GM21423 (cell line): ENCODE data around the gene CEP128.

Experiments
- ATAC-seq: cut with Tn5 transposase; IDR thresholded peaks from one replicate; pipeline ENCODE4 v1.9.1; 2021; ENCODE audit warnings: mild to moderate bottlenecking, moderate library complexity; ENCODE audit not compliant: unreplicated experiment

Gene CEP128

DNA sequence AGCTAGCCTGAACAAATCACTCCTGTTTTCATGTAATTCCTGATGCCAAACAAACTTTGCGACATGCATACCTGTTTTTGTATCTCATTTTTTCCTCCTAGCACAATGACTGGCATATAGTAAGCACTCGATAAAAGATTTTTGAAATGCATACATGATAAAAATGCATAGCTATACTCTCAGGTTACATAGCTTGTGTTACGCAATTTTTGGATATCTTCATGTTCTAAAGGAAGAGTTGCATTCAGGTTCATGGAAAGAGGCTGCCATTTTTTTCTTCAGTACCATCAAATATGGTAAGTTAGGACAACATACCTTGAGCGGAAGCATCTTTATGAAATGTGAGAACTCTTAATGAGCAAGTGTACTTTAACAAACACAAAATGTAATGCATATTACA lies 445.4 kb downstream of the CEP128 start:
- no peak for ATAC-seq

DNA sequence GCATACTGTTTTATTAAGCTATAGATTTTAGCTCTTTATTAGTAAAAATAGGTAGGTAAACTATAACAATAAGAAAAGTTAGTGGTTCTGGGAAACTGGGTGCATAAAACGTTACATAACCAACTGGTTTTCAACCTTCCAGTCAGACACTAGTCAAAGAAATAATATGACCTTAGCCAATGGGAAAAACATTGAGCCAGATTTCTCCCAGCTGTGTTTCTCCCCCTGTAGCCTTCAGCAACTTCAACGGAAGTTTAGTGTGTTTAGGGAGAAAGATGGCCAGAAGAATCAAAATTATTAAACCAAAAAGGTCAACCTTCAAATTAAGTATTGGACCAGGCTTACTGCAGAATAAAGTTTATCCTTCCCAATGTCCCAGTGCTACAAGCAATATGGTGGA lies 446.8 kb downstream of the CEP128 start:
- no peak for ATAC-seq

DNA sequence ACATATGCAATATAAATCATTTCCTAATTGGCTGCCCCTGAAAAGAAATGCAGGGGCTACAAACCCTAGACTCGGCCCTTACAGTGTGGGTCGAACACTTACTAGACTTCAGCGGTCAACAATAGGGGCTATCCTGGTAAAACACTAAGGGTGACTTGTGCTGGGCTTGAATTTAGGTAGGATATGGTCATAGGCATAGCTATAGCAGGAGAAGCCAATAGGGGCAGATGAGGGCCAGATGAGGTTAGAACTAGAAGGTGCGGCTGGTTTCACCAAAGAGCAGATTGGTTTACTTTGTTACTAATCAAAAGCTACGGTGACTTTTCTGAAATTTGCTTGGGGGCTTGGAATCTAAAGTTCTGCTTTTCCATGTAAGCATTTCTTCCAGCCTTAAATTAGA lies 447.9 kb downstream of the CEP128 start:
- ATAC-seq: no peak

DNA sequence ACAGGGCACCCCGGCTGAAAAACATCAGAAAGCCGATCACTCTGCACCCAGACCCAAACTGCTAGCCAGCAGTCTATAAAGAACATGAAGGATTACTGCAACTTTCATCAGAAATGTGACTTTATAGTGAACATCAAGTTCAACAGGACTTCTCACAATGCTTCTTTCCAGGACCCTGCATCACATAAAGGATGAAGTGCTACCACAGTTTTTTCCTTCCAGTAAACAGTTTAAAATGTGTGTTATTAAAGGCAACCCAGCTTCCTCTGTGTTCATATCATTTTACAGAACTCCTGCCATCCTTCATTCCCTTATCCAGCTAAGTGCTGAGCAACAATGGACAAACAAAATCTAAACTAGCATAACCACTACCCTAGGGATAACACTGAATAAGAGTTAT lies 449.9 kb downstream of the CEP128 start:
- no peak for ATAC-seq

DNA sequence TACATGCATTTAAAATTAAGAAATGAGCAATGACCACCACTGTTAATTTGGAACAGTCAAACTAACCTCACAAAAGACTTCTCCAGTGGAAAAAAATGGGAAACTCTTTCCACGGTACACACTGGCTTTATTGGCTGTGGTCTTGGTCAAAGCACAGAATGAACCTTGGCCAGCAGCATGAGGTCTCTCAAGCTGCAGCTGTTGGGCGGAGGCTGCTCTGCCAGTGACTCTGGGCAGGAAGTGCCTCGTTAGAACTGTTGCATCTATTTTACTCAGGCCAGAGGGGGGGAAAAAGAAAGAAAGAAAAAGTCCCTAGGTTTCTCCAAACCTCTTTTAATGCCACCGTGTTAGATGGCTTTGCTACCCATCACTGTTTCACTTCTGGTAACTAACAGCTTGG lies 450.4 kb downstream of the CEP128 start:
- peak; percentile 75 for ATAC-seq

DNA sequence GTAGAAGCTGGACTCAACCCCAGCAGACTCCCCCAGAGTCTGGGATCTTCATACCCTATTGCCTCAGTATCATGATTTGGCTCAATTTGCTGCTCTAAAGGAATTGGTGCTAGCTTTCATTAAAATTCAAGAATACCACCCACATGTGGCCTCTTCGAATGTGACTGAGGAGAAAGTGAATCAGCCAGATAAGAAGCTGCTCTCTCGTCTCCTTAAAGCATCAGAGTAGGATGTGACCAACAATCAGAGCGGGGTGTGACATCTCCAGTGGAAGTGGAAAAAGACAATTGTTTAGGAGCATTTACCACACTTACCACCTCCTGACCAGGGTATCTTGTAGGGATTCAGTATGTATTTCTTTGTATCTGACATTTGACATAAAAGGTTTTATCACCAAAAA lies 452.0 kb downstream of the CEP128 start:
- ATAC-seq: no peak

DNA sequence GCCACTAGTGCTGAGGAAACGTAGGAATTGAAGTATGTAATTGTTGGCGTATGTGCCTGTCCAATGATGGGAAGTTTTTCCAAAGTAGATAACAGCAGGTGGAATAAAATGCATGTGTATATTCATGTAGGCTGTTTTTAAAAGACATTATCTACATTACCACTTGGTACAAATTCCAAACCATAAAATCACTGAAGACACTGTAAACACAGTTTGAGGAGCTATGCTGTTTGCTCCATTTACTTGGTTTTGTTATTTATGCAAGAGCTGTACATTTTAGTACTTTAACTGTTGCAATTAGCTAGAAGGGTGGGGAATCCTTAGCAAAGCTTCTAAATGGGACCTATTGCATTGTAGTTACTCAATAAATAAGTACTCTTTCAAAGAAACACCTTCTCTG lies 455.8 kb downstream of the CEP128 start:
- ATAC-seq: no peak

DNA sequence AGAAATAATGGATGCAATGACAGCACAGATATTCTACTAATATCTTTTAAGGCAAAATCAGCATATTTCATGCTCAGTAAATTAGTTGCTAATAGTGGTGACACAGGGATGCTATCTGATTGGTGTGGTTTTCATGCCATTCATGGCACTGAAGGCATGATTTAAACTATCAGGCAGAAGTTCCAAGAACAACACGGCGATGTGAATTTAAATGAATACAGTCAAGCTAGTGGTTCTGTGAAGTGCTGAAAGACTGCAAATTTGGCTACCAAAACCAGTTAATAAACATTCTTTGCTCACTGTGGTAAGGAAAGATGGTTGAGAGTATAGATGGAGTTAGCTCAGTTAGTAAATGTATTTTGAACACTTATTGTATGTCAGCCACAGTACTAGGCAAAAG lies 458.2 kb downstream of the CEP128 start:
- no peak for ATAC-seq

DNA sequence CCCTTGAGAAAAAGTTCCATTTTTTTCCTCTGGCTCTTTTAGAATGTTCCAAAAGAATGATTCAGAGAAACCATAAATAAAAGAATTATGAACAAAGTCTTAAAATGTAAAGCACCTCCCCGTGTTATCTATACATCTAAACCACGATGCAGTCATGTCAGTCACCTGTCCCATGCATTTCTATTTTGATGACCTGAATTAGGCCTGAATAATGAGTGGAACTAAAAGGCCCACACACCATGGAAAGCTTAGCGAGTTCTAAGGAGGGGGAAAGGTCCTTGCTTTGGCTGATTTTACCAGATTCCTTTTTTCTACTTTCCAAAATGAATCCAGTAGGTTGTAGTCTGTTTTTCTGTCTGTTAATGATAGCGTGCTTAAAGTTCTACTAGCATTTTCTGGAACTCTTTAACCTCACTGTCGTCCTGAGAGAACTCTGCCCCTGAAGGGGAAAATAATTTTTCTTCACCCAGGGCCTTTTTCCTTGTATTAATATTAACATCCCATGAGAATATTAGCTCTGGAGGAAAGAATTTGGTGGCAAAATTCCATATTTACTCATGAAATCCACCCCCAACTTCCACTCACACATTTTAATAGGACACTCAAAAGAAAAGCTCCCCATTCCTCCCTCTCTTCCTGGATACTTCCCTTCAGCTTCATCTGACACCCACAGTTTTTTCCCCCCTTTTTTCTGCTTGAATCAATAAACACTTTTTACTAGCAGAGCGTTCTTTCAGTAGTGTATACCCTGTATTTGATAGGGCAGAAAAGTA lies 464.0 kb downstream of the CEP128 start:
- ATAC-seq: no peak

DNA sequence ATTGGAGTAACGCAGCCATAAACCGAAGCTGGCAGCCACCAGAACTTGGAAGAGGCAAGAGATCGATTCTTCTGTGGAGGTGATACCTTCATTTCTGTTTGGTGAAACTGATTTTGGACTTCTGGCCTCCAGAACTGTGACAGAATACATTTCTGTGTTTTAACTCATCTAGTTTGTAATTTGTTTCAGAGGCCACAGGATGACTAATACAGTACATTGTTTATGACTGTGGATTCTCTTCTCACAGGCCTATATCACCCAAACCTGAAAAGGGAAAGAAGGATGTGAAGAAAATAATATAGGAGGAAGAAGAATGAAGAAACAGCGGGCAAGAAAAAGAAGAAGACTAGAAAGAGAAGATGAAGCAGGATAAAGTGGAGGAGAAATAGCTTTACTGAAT lies 466.5 kb downstream of the CEP128 start:
- no peak for ATAC-seq

DNA sequence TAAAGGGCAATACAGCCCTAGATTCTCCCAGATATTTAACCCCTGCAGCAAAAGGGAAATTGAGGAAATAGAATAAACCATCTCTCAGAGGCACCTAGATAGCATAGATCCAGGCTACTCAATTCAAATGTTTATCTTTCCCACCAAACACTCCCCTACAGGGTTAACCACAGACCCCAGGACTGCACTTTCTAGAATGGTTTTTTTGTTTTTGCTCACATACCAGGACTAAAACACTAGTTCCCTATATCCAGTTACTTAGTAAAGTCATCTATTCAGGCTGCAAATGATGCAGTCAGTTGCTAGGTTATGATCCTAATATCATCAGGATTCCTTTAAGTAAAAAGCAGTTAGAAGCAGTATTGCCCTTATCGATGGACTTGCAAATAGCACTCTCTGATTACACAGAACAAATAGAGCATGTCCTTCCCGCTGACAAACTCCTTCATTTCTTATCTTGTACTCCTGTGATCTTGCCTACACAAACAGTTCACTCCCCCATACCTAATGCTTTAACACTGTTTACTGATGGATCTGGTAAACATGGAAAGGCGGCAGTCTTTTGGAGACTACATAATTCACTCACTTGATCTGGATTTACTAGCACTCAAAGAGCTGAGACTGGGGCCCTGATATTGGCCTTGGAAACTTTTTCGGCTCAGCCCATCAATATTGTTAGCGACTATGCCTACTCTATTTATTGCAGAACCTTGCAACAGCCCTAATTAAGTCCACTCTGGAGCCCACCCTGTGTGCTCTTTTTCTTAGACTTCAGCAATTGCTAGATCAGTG lies 473.0 kb downstream of the CEP128 start:
- ATAC-seq: no peak

DNA sequence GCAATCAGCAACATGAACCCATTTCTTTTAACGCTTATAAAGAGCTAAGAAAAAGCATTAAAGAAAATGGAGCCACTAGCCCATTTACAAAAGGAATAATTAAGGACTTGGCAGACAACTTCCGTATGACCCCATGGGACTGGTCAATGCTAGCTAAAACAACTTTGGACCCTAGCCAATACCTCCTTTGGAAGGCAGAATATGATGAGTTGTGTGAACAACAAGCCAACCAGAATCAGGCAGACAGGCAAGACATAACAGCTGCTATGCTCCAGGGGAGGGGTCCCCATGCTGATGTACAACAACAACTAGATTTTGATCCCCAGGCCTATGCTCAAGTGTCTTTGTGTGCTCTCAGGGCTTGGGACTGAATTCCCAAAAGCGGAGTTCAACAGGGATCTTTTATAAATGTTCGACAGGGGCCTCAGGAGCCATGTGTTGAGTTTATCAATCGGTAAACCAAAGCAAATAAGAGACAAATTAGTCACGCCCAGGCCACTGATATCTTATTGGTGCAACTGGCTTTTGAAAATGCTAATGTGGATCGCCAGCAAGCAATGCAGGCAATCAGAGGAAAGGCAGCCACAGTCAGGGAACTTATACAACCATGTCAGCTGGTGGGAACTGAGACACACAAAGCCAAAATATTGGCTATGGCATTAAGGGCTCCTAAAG lies 475.9 kb downstream of the CEP128 start:
- no peak for ATAC-seq

DNA sequence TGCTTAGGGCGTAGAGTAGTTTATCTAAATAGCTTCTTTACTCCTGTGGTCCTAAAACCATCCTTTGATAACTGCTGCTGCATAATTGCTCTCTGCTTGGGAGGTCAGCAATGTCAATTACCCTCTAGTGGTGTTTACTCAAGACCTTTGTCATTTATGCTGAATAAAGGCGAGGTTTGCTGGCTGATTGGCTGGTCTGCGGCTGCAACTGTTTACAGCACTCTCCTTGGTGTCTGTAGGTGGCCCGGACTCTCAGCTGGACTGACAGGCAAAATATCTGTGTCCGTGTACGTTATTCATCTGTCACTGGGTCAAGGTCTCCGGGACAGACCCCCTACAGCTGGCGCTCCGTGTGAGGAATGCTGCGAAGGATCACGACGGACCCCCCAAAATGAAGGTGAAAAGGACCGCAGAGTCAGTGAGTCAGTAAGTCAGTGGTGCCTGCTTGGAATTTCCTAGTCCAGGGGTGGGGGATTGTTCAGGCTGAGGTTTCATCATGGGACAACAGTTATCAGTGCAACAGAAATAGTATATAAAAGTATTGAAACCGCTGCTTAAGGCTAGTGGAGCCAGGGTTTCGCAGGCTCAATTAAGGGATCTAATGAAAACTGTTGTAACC lies 476.9 kb downstream of the CEP128 start:
- ATAC-seq: no peak

DNA sequence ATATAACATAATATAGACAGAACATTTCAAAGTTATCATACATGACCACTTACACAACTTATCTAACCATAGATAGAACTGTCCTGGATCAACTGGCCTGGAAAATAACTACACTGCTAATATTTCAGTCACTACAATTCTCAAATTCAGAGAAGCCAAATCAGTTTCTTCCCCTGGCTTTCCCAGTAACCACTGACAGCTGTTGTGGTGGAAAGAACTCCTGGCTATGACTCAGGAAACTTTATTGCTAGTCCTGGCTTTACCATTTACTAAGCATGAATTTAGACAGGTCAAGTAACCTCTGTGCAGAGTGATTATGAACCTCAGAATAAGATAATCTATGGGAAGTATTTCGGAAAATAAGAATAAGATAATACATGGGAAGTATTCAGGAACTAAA lies 485.3 kb downstream of the CEP128 start:
- ATAC-seq: no peak

DNA sequence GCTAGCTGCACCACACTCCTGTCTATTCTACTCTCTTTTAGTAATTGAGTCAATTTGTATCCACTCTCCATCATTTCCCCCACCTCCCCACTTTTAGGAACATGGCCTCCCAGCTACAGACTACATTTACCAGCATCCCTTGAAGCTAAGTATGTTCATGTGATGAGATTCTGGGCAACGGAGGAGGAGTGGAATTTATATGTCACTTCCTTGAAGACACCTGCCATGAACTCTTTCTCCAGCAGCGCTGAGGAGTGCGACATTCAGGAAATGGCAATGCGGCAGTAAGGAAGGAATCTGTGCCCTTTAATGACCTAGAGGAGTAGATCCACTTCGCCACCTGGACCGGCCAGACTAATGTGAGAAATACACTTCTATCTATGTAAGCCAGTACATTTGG lies 486.5 kb downstream of the CEP128 start:
- no peak for ATAC-seq

DNA sequence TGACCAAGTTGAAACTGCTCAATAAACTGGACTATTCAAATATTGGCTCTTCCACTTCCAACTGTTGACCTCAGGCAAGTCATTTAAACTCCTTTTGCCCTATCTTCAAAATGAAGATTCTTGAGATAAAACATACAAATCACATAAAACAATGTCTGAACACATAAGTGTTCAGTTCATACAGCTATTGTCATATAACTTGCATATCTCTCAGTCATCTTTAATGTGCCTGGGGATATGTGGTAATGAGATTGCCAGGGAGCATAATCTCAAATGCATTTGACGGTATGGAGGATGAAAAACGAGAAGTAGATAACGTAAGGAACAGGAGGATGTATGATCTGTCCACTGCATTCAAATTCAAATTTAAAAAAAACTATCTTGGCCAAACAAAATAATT lies 493.3 kb downstream of the CEP128 start:
- no peak for ATAC-seq

DNA sequence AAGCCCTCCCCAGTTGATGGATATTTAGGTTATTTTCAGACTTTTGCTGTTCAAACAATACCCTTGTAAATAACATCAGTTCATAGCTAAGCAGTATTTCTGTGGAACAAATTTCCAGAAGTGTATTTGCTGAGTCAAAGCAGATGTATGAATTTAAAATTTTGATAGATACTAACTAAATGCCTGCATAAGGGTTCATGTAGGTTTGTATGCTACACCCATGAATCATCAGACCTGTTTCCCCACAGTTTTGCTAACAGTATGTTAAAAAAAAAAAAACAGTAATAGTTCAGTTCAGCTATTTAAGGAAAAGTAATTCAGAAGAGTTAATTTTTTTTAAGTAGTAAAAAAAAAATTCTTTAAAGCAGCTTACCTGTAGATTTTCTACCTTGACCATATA lies 494.1 kb downstream of the CEP128 start:
- ATAC-seq: no peak
